ENCODE results near the gene OS9. TPM values are rescaled to one million over a fixed set of nuclear protein-coding genes. Genes with fewer than 3 reads are reported as not detected.

The OS9 gene
- total and polyA plus RNA-seq, 9 of the 15 experiments (the other 6 are each of a cell fraction or from before 2014, with no cell fraction given), result 4.6 to 105 (median 89.5) TPM

DNA sequence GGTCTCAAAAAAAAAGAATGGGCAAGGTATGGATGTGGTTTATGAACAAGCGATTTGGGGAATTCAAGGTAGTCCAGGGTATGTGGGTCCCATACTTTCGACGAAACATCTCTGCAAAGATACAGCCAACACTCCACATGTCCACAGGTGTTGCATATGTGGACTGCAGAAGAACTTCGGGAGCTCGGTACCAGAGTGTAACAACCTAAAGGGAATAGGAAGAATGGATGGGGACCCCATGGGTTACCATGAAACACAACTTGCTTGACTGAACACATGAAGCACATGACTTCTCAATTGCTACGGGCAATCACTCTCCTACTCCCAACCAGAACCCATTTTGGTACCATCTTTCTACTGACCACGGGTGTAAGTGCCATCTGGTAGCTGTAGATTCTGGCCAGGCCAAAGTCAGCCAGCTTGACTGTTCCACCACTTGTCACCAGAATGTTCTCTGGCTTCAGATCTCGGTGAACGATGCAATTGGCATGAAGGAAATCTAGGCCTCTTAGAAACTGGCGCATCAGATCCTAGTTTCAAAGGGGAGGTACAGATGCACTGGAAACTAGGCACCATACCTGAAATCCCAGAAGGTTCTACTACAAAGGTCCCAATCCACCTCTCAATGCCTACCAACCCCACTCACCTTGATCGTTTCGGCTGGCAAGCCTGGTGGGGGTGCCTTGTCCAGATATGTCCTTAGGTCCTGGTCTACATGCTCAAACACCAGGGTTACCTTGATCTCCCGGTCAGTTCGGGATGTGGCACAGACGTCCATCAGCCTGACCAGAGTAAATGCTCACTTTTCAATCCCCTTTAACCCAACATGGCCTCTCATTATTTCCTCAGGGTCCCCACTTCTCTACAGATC, 56.9 kb downstream of the OS9 start (continued):
- TF ChIP-seq, protein P1, sequence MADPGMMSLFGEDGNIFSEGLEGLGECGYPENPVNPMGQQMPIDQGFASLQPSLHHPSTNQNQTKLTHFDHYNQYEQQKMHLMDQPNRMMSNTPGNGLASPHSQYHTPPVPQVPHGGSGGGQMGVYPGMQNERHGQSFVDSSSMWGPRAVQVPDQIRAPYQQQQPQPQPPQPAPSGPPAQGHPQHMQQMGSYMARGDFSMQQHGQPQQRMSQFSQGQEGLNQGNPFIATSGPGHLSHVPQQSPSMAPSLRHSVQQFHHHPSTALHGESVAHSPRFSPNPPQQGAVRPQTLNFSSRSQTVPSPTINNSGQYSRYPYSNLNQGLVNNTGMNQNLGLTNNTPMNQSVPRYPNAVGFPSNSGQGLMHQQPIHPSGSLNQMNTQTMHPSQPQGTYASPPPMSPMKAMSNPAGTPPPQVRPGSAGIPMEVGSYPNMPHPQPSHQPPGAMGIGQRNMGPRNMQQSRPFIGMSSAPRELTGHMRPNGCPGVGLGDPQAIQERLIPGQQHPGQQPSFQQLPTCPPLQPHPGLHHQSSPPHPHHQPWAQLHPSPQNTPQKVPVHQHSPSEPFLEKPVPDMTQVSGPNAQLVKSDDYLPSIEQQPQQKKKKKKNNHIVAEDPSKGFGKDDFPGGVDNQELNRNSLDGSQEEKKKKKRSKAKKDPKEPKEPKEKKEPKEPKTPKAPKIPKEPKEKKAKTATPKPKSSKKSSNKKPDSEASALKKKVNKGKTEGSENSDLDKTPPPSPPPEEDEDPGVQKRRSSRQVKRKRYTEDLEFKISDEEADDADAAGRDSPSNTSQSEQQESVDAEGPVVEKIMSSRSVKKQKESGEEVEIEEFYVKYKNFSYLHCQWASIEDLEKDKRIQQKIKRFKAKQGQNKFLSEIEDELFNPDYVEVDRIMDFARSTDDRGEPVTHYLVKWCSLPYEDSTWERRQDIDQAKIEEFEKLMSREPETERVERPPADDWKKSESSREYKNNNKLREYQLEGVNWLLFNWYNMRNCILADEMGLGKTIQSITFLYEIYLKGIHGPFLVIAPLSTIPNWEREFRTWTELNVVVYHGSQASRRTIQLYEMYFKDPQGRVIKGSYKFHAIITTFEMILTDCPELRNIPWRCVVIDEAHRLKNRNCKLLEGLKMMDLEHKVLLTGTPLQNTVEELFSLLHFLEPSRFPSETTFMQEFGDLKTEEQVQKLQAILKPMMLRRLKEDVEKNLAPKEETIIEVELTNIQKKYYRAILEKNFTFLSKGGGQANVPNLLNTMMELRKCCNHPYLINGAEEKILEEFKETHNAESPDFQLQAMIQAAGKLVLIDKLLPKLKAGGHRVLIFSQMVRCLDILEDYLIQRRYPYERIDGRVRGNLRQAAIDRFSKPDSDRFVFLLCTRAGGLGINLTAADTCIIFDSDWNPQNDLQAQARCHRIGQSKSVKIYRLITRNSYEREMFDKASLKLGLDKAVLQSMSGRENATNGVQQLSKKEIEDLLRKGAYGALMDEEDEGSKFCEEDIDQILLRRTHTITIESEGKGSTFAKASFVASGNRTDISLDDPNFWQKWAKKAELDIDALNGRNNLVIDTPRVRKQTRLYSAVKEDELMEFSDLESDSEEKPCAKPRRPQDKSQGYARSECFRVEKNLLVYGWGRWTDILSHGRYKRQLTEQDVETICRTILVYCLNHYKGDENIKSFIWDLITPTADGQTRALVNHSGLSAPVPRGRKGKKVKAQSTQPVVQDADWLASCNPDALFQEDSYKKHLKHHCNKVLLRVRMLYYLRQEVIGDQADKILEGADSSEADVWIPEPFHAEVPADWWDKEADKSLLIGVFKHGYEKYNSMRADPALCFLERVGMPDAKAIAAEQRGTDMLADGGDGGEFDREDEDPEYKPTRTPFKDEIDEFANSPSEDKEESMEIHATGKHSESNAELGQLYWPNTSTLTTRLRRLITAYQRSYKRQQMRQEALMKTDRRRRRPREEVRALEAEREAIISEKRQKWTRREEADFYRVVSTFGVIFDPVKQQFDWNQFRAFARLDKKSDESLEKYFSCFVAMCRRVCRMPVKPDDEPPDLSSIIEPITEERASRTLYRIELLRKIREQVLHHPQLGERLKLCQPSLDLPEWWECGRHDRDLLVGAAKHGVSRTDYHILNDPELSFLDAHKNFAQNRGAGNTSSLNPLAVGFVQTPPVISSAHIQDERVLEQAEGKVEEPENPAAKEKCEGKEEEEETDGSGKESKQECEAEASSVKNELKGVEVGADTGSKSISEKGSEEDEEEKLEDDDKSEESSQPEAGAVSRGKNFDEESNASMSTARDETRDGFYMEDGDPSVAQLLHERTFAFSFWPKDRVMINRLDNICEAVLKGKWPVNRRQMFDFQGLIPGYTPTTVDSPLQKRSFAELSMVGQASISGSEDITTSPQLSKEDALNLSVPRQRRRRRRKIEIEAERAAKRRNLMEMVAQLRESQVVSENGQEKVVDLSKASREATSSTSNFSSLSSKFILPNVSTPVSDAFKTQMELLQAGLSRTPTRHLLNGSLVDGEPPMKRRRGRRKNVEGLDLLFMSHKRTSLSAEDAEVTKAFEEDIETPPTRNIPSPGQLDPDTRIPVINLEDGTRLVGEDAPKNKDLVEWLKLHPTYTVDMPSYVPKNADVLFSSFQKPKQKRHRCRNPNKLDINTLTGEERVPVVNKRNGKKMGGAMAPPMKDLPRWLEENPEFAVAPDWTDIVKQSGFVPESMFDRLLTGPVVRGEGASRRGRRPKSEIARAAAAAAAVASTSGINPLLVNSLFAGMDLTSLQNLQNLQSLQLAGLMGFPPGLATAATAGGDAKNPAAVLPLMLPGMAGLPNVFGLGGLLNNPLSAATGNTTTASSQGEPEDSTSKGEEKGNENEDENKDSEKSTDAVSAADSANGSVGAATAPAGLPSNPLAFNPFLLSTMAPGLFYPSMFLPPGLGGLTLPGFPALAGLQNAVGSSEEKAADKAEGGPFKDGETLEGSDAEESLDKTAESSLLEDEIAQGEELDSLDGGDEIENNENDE (IDR thresholded peaks at IDR 0.05; ENCODE audit: low read depth, low read length), result peak; percentile 4
